T-cell (primary cell): ENCODE results near the gene BCAS4. TPM values are rescaled to one million over a fixed set of nuclear protein-coding genes. Genes with fewer than 3 reads are reported as not detected.
"Not testable (repeated sequence)": the region's sequence is repeated elsewhere in the genome, so short reads cannot be mapped to it uniquely, and the experiment has no call there.

Source experiments
- ATAC-seq, 4 experiments: fragments of 200-7000 bp in 3 of 4; fragments of 150-1000 bp in 1 of 4; cut with Tn5 transposase; replicated peaks in 1 of 4; 1 replicate in 3 of 4; 2 replicates in 1 of 4; pipeline ENCODE4 v1.10.0; 2021; ENCODE audit warnings: moderate library complexity in 3 of 4, mild to moderate bottlenecking in 2 of 4, moderate number of reproducible peaks in 1 of 4
- CTCF ChIA-PET, 2 donors: fragments of 300-600 bp; sonication (Branson Sonifier 250); formaldehyde crosslinking; loops; one replicate each; lab custom pipeline; 2022; ENCODE audit warnings: antibody characterized with exemption in 2 of 2; lab: Charles Lee
- POLR2A ChIA-PET, 2 donors: fragments of 300-600 bp; sonication (Branson Sonifier 250); formaldehyde crosslinking; loops; one replicate each; lab custom pipeline; 2022; ENCODE audit warnings: antibody characterized with exemption in 2 of 2; lab: Charles Lee
- DNase-seq, 35 experiments: peaks; one replicate each; pipeline versions ENCODE4 v3.0.0 to v3.0.0-alpha.2; 2013 to 2023
- H3K27ac ChIP-seq: one replicate; pipeline ENCODE4 v1.5.1; 2013; ENCODE audit warnings: low read length
- H3K27me3 ChIP-seq, 2 experiments: replicated peaks in 1 of 2; 1 replicate in 1 of 2; 2 replicates in 1 of 2; pipeline versions ENCODE4 v1.6.1 to v1.7.0; 2013; ENCODE audit warnings: low read length in 1 of 2, mixed read lengths in 1 of 2; ENCODE audit not compliant: control insufficient read depth in 2 of 2, insufficient read depth in 2 of 2; ENCODE audit errors: extremely low read depth in 1 of 2
- H3K36me3 ChIP-seq, 2 donors: 1 replicate in 1 of 2; 2 replicates in 1 of 2; pipeline versions ENCODE4 v1.6.1 to v1.7.0; 2013; ENCODE audit warnings: low read length in 1 of 2; ENCODE audit not compliant: control insufficient read depth in 2 of 2, insufficient read depth in 1 of 2; ENCODE audit errors: extremely low read depth in 1 of 2
- H3K4me1 ChIP-seq, 2 experiments: 1 replicate in 1 of 2; 2 replicates in 1 of 2; pipeline versions ENCODE4 v1.6.1 to v1.7.0; 2013; ENCODE audit warnings: low read length in 2 of 2, mixed read lengths in 1 of 2; ENCODE audit not compliant: insufficient read depth in 2 of 2, control insufficient read depth in 1 of 2; ENCODE audit errors: extremely low read depth in 1 of 2
- H3K4me3 ChIP-seq, 2 donors: 1 replicate in 1 of 2; 2 replicates in 1 of 2; pipeline versions ENCODE4 v1.5.1 to v1.7.0; 2013; ENCODE audit warnings: mild to moderate bottlenecking in 2 of 2, low read length in 1 of 2, moderate library complexity in 1 of 2; ENCODE audit not compliant: control insufficient read depth in 1 of 2; ENCODE audit errors: extremely low read depth in 1 of 2
- H3K9me3 ChIP-seq: 2 replicates; pipeline ENCODE4 v1.7.0; 2013
- H3K27ac Mint-ChIP-seq, 2 donors: one replicate each; pipeline ENCODE4 v1.8.0; 2020 to 2021; ENCODE audit warnings: mild to moderate bottlenecking in 2 of 2, mixed read lengths in 2 of 2
- H3K27me3 Mint-ChIP-seq, 2 donors: one replicate each; pipeline ENCODE4 v1.8.0; 2021 to 2022; ENCODE audit warnings: mixed read lengths in 2 of 2
- H3K36me3 Mint-ChIP-seq: one replicate; pipeline ENCODE4 v1.8.0; 2021; ENCODE audit warnings: mixed read lengths
- H3K4me1 Mint-ChIP-seq, 3 donors: one replicate each; pipeline ENCODE4 v1.8.0; 2020 to 2022; ENCODE audit warnings: mixed read lengths in 3 of 3, mild to moderate bottlenecking in 1 of 3
- H3K4me3 Mint-ChIP-seq, 3 donors: one replicate each; pipeline ENCODE4 v1.8.0; 2020 to 2022; ENCODE audit warnings: mild to moderate bottlenecking in 3 of 3, mixed read lengths in 3 of 3, moderate library complexity in 3 of 3
- H3K9me3 Mint-ChIP-seq, 3 donors: one replicate each; pipeline ENCODE4 v1.8.0; 2020 to 2022; ENCODE audit warnings: mixed read lengths in 3 of 3
- WGBS: methylation state at CpG from one replicate; pipeline ENCODE4 v1.1.5; 2013; ENCODE audit warnings: missing lambda C conversion rate; ENCODE audit not compliant: insufficient coverage; 5-methylcytosine and 5-hydroxymethylcytosine counted together
- total RNA-seq, 35 experiments: library from RNA in 6 of 35; stranded (reverse) in 6 of 35; fragments of 120-200 nt in 1 of 35; gene quantifications; one replicate each; pipeline versions ENCODE4 v1.2.1 to v1.2.4 and lab custom pipeline; 2013 to 2026

BCAS4 gene
- total RNA-seq, 5 donors from 2014 or later (not counting 1 experiment from before 2014, with no cell fraction given) = 26.3 to 49.8 (median 31.3) TPM

DNA sequence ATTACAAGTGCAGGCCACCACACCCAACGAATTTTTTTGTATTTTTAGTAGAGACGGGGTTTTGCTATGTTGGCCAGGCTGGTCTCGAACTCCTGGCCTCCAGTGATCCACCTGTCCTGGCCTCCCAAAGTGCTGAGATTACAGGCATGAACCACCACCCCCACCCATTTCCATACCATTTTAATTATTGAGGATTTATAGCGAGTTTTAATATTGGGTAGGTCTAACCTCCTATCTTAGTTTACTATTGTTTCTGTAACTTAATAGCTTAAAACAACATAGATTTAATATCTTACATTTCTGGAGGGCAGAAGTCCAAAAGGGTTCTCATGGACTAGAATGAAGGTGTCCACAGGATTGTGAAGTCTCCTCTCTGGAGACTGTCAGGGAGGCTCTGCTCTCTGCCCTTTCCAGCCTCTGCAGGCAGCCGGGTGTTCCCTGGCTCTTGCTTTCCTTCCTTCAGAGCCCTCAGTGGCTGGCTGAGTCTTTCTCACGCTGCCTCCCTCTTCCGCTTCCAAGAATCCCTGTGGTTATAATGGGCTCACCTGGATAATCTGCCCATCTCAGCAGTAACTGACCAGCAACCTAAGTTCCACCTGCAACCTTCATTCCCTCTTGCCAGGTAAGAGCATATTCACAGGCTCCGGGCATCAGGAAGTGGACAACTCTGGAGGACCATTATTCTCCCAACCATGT lies 18.6 kb upstream of the BCAS4 start:
- H3K36me3 Mint-ChIP-seq = no peaks in the 10 kb centered on the region
- ChIA-PET POLR2A (no interaction called here), CTCF (no interaction called here)
- Histone ChIP-seq H3K36me3 (no peaks in the 10 kb centered on the region), H3K4me1 (no peaks in the 10 kb centered on the region), H3K9me3 (no peaks in the 10 kb centered on the region), H3K27me3 (peaks cover 0 to 8% of the 10 kb centered on the region in 2 experiments), H3K27ac (no peak overlapping the region), H3K4me3 (no peak overlapping the region)
- no peaks in the 10 kb centered on the region for H3K4me1 Mint-ChIP-seq
- peaks cover 9 to 13% of the 10 kb centered on the region in 2 donors for H3K27me3 Mint-ChIP-seq
- no peak overlapping the region for H3K27ac Mint-ChIP-seq
- no peaks in the 10 kb centered on the region for H3K9me3 Mint-ChIP-seq
- 89% methylated on average over 3 of the region's 8 CpGs for WGBS
- ATAC-seq (no peak), DNase-seq (no peak)
- no peak overlapping the region for H3K4me3 Mint-ChIP-seq

DNA sequence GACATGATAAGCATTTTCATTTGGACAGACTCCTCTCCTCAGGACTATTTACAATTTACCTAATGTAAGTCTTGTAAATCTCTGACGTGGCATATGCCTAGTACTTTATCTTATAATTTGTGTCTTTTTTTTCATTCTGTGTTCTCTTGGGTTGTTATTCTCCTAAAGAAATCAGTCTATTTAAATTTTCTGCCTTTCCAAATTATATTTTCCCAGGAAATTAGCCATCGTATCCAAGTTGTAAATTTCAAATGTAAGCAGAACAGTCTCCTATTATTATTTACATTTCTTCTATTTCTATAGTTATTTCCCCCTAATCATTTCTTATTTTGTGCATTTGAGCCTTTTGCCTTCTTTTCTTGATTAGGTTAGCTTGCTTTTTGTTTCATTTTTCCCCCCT lies 17.5 kb upstream of the BCAS4 start:
- Histone ChIP-seq H3K27me3 (peaks cover 0 to 8% of the 10 kb centered on the region in 2 experiments), H3K9me3 (no peaks in the 10 kb centered on the region), H3K4me3 (no peak overlapping the region), H3K4me1 (no peaks in the 10 kb centered on the region), H3K36me3 (no peaks in the 10 kb centered on the region), H3K27ac (no peak overlapping the region)
- Mint-ChIP-seq H3K4me1 (no peaks in the 10 kb centered on the region), H3K27me3 (peaks cover 9 to 15% of the 10 kb centered on the region in 2 donors), H3K9me3 (no peaks in the 10 kb centered on the region), H3K27ac (no peak overlapping the region), H3K36me3 (no peaks in the 10 kb centered on the region), H3K4me3 (no peak overlapping the region)
- ATAC-seq (no peak), DNase-seq (no peak)
- ChIA-PET CTCF (interaction anchor here in 1 of 2 donors (0.6 kb wide), 1 partner anchor 565 kb away, joined by 3 read pairs; no protein-coding TSS in a partner anchor), POLR2A (no interaction called here)
- no CpG with 5 or more reads among the region's 2 CpGs for WGBS

DNA sequence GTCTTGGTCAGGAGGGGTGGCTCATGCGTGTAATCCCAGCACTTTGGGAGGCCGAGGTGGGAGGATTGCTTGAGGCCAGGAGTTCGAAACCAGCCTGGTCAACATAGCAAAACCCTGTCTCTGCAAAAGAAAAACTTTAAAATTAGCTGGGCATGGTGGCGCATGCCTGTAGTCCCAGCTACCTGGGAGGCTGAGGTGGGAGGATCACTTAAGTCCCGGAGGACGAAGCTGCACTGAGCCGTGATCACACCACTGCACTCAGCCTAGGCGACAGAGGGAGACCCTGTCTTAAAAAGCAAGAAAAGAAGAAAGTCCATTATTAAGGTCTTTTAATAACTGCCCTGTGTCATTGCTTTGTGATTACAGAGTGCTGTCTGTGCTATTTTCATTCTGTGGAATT lies 15.9 kb upstream of the BCAS4 start:
- H3K9me3 Mint-ChIP-seq, DNase-seq, H3K4me3 ChIP-seq, H3K36me3 Mint-ChIP-seq, H3K4me1 Mint-ChIP-seq, H3K27ac ChIP-seq, H3K36me3 ChIP-seq, H3K4me3 Mint-ChIP-seq, H3K4me1 ChIP-seq, H3K9me3 ChIP-seq, ATAC-seq, H3K27ac Mint-ChIP-seq: not testable (repeated sequence)
- CTCF ChIA-PET = interaction anchor here in 1 of 2 donors (0.6 kb wide), 1 partner anchor 17 kb away, joined by 5 read pairs; no protein-coding TSS in a partner anchor
- peaks cover 0 to 12% of the 10 kb centered on the region in 2 experiments for H3K27me3 ChIP-seq
- 90% methylated on average over 8 of the region's 8 CpGs for WGBS
- peaks cover 9 to 15% of the 10 kb centered on the region in 2 donors for H3K27me3 Mint-ChIP-seq
- POLR2A ChIA-PET = interaction anchor here in 1 of 2 donors (0.5 kb wide), 1 partner anchor 28 kb away, joined by 5 read pairs; no protein-coding TSS in a partner anchor

DNA sequence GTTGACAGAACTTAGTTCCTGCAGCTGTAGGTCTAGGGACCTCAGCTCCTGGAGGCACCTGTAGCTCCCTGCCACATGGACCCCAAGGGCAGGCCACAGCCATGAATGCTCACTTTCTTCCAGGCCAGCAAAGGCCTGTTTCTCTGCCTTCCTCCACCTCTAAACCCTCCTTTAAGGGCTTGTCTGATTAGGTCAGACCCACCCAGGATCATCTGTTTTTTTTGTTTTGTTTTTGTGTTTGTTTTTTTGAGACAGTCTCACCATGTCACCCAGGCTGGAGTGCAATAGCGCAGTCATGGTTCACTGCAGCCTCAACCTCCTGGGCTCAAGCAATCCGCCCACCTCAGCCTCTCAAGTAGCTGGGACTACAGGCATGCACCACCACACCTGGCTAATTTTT lies 11.5 kb upstream of the BCAS4 start:
- no peaks in the 10 kb centered on the region for H3K9me3 ChIP-seq
- H3K36me3 ChIP-seq = no peaks in the 10 kb centered on the region
- no peak overlapping the region for H3K27ac ChIP-seq
- Mint-ChIP-seq H3K4me3 (no peak overlapping the region), H3K27me3 (peaks cover 9% of the 10 kb centered on the region in 2 donors), H3K36me3 (no peaks in the 10 kb centered on the region), H3K9me3 (no peaks in the 10 kb centered on the region), H3K4me1 (no peaks in the 10 kb centered on the region), H3K27ac (no peak overlapping the region)
- DNase-seq (no peak), ATAC-seq (no peak)
- H3K27me3 ChIP-seq = peaks cover 0 to 13% of the 10 kb centered on the region in 2 experiments
- no peak overlapping the region for H3K4me3 ChIP-seq
- POLR2A ChIA-PET = no interaction called here
- H3K4me1 ChIP-seq = no peaks in the 10 kb centered on the region
- CTCF ChIA-PET = no interaction called here
- WGBS = 88% methylated on average over 2 of the region's 2 CpGs

DNA sequence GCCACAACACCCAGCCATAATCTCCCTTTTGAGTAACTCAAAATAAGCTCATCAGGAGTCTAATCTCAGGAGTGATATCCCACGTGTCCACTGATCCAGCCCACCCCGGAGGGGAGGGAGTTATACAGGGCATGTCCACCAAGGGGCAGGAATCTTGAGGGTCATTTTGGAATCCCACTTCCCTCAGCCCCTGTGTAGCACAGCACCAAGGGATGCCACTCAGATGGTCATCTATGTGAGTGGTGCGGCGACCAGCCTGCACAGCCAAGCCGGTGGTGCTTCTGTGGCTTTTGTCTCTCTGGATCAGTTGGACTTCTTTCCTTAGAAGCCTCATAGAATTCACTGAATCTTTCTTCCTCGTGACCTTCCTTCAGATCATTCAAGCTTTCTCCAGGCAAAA lies 11.0 kb upstream of the BCAS4 start:
- no peak for ATAC-seq

DNA sequence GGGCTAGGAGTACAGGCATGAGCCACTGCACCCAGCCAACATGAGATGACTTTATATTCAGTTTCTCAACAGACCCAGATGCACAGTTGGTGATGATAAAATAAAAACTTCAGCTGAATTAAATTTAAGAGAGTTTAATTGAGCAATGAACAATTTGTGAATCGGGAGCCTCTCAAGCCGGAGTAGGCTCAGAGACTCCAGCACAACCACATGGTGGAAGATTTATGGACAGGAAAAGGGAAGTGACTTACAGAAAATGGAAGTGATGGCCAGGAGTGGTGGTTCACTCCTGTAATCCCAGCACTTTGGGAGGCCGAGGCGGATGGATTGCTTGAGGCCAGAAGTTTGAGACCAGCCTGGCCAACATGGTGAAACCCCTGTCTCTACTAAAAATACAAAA lies 10.4 kb upstream of the BCAS4 start:
- peaks cover 5 to 6% of the 10 kb centered on the region in 2 donors for H3K27me3 Mint-ChIP-seq
- Histone ChIP-seq H3K4me1 (no peaks in the 10 kb centered on the region), H3K27ac (no peak overlapping the region), H3K36me3 (no peaks in the 10 kb centered on the region), H3K27me3 (peaks cover 0 to 13% of the 10 kb centered on the region in 2 experiments), H3K9me3 (no peaks in the 10 kb centered on the region), H3K4me3 (no peak overlapping the region)
- H3K9me3 Mint-ChIP-seq = no peaks in the 10 kb centered on the region
- no peaks in the 10 kb centered on the region for H3K36me3 Mint-ChIP-seq
- ChIA-PET POLR2A (interaction anchor here in 1 of 2 donors (0.6 kb wide), 1 partner anchor 163 kb away, joined by 6 read pairs; no protein-coding TSS in a partner anchor), CTCF (interaction anchor here (0.5 to 0.7 kb wide), 3 partner anchors 9 to 264 kb away, joined by 3 to 6 read pairs (median 3); no protein-coding TSS in a partner anchor)
- no peak overlapping the region for H3K4me3 Mint-ChIP-seq
- WGBS = 80% methylated on average over 1 of the region's 4 CpGs
- H3K27ac Mint-ChIP-seq = no peak overlapping the region
- ATAC-seq (no peak), DNase-seq (no peak)
- no peaks in the 10 kb centered on the region for H3K4me1 Mint-ChIP-seq

More for the DNA sequence above, 11.0 kb upstream of the BCAS4 start:
- ChIA-PET CTCF (interaction anchor here in 1 of 2 donors (0.5 kb wide), 1 partner anchor 9 kb away, joined by 3 read pairs; no protein-coding TSS in a partner anchor), POLR2A (interaction anchor here in 1 of 2 donors (0.6 kb wide), 2 partner anchors 36 to 165 kb away, joined by 3 to 4 read pairs; no protein-coding TSS in a partner anchor)
- Mint-ChIP-seq H3K4me3 (no peak overlapping the region), H3K9me3 (no peaks in the 10 kb centered on the region), H3K27ac (no peak overlapping the region), H3K27me3 (peaks cover 9% of the 10 kb centered on the region in 2 donors), H3K4me1 (no peaks in the 10 kb centered on the region), H3K36me3 (no peaks in the 10 kb centered on the region)
- no peak overlapping the region for H3K27ac ChIP-seq
- no peak overlapping the region for H3K4me3 ChIP-seq
- no peaks in the 10 kb centered on the region for H3K9me3 ChIP-seq
- H3K4me1 ChIP-seq = no peaks in the 10 kb centered on the region
- no peaks in the 10 kb centered on the region for H3K36me3 ChIP-seq
- 87% methylated on average over 5 of the region's 6 CpGs for WGBS
- H3K27me3 ChIP-seq = peaks cover 0 to 13% of the 10 kb centered on the region in 2 experiments
- no peak for DNase-seq
